ENCODE data around the gene KCNQ1. TPM values are rescaled to one million over a fixed set of nuclear protein-coding genes. Genes with fewer than 3 reads are reported as not detected.

Gene KCNQ1
- total RNA-seq, 1 experiment from 2014 or later: 2.3 TPM

DNA sequence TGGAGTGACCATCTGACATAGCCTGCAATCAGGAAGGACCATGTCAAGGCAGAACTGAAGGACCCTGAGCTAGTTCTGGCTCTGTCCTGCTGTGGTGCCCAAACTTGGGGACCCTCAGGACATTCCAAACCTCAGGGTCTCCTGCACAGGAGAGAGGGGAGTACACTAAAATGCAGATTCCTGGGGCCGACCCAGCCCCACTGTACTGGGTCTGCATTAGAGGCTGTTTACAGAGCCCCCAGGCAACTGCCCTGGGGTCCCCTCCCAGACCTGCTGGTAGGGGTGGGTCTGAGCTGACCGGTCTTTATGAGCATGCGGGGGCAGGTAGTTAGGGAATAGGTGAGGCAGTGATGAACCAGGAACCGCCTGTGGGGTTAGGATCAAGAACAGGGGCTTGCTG is 7.3 kb upstream of the KCNQ1 start:
- no peaks in the 10 kb centered on the region; a peak in 1 of 5 replicates for H3K9me3 Mint-ChIP-seq
- no peaks in the 10 kb centered on the region; the same call in 1 of the 2 replicates for H3K27me3 ChIP-seq (ENCODE audit: insufficient read depth, low read length)
- no peak overlapping the region for H4K5ac ChIP-seq (ENCODE audit: insufficient read length, low read depth, low read length)
- H3K36me3 Mint-ChIP-seq (ENCODE audit: insufficient read depth in 1 of 3, low read depth in 3 of 3): no peaks in the 10 kb centered on the region
- no peaks in the 10 kb centered on the region for H4K20me1 ChIP-seq (ENCODE audit: control insufficient read depth, insufficient read depth, insufficient read length)
- no peak overlapping the region for H4K8ac ChIP-seq (replicated peaks; ENCODE audit: insufficient read length, low read depth, low read length)
- no peaks in the 10 kb centered on the region for H3K4me1 ChIP-seq (ENCODE audit: insufficient read depth, low read length)
- H2BK5ac ChIP-seq (ENCODE audit: insufficient read length, low read length): no peak overlapping the region
- H3K9ac ChIP-seq (ENCODE audit: extremely low read depth, insufficient read length, low read length): no peak overlapping the region
- H3K23me2 ChIP-seq (ENCODE audit: insufficient read length, low read depth, low read length, poor library complexity, severe bottlenecking): no peaks in the 10 kb centered on the region
- no peaks in the 10 kb centered on the region for H3K79me2 ChIP-seq (ENCODE audit: insufficient read depth, low read length)
- no peak overlapping the region for H4K91ac ChIP-seq (ENCODE audit: insufficient read length, low read depth, low read length)
- no peak overlapping the region for H3K14ac ChIP-seq (ENCODE audit: insufficient read depth, low read length)
- H2BK120ac ChIP-seq (ENCODE audit: low read depth, low read length, poor library complexity, severe bottlenecking): no peak overlapping the region
- H3K27me3 Mint-ChIP-seq (ENCODE audit: low read depth): peaks cover 62% of the 10 kb centered on the region
- no peak overlapping the region for H3K4me2 ChIP-seq (ENCODE audit: insufficient read depth, insufficient read length, low read length)
- no peak overlapping the region for H3K4me3 Mint-ChIP-seq
- no peak overlapping the region for H2BK15ac ChIP-seq (ENCODE audit: low read depth, low read length)
- no peak overlapping the region for H2BK12ac ChIP-seq (ENCODE audit: insufficient read length, low read depth, low read length)
- no peak overlapping the region for H2AFZ ChIP-seq (ENCODE audit: low read length)
- no peaks in the 10 kb centered on the region for H3K4me1 Mint-ChIP-seq
- no CpG with 5 or more reads among the region's 4 CpGs for WGBS (ENCODE audit: extremely low coverage, insufficient read length, low lambda C conversion rate)
- no peak overlapping the region for H2AK5ac ChIP-seq (ENCODE audit: insufficient read length, low read length)
- no peak overlapping the region for H3K4ac ChIP-seq (ENCODE audit: low read depth, low read length)
- H3K79me1 ChIP-seq (ENCODE audit: insufficient read depth, low read depth, low read length, poor library complexity, severe bottlenecking): no peaks in the 10 kb centered on the region
- no peaks in the 10 kb centered on the region for H3K9me3 ChIP-seq (ENCODE audit: control insufficient read depth, low read depth, low read length)
- TF ChIP-seq, protein P1, sequence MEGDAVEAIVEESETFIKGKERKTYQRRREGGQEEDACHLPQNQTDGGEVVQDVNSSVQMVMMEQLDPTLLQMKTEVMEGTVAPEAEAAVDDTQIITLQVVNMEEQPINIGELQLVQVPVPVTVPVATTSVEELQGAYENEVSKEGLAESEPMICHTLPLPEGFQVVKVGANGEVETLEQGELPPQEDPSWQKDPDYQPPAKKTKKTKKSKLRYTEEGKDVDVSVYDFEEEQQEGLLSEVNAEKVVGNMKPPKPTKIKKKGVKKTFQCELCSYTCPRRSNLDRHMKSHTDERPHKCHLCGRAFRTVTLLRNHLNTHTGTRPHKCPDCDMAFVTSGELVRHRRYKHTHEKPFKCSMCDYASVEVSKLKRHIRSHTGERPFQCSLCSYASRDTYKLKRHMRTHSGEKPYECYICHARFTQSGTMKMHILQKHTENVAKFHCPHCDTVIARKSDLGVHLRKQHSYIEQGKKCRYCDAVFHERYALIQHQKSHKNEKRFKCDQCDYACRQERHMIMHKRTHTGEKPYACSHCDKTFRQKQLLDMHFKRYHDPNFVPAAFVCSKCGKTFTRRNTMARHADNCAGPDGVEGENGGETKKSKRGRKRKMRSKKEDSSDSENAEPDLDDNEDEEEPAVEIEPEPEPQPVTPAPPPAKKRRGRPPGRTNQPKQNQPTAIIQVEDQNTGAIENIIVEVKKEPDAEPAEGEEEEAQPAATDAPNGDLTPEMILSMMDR (conservative IDR thresholded peaks at IDR 0.05): no peak
- no peak overlapping the region for H3T11ph ChIP-seq (ENCODE audit: low read length)
- H3K27ac ChIP-seq (ENCODE audit: insufficient read length, low read depth, low read length): no peak overlapping the region
- no peak overlapping the region for H3K27ac Mint-ChIP-seq
- no peak overlapping the region for H2BK20ac ChIP-seq (ENCODE audit: low read depth, low read length, poor library complexity, severe bottlenecking)
- no peak overlapping the region for H3K23ac ChIP-seq (ENCODE audit: insufficient read length, low read depth, low read length)
- DNase-seq: no peak
- no peak overlapping the region for H3K18ac ChIP-seq (ENCODE audit: insufficient read length, low read depth, low read length)
- H3K56ac ChIP-seq (ENCODE audit: insufficient read length, low read depth, low read length): no peak overlapping the region

Data from H9 (cell line).